HFFc6 (cell line): Measurements from ENCODE around the gene SDC3. TPM values are rescaled to one million over a fixed set of nuclear protein-coding genes. Genes with fewer than 3 reads are reported as not detected.

Experiments used
- DNase-seq: peaks from one replicate; pipeline ENCODE4 v3.0.0-alpha.2; 2018
- H3K27ac Mint-ChIP-seq: 2 replicates; pipeline ENCODE4 v1.8.0; 2020; ENCODE audit warnings: mild to moderate bottlenecking, mixed read lengths
- H3K27me3 Mint-ChIP-seq: 2 replicates; pipeline ENCODE4 v1.8.0; 2021; ENCODE audit warnings: mild to moderate bottlenecking, moderate library complexity, mixed read lengths; ENCODE audit not compliant: insufficient read depth
- H3K36me3 Mint-ChIP-seq: 2 replicates; pipeline ENCODE4 v1.8.0; 2021; ENCODE audit warnings: low read depth, mixed read lengths
- H3K4me1 Mint-ChIP-seq: 2 replicates; pipeline ENCODE4 v1.8.0; 2020; ENCODE audit warnings: low read depth, mixed read lengths
- H3K4me3 Mint-ChIP-seq: 2 replicates; pipeline ENCODE4 v1.8.0; 2020; ENCODE audit warnings: mild to moderate bottlenecking, moderate library complexity, mixed read lengths
- H3K9me3 Mint-ChIP-seq: 2 replicates; pipeline ENCODE4 v1.8.0; 2020; ENCODE audit warnings: mild to moderate bottlenecking, mixed read lengths
- CTCF ChIP-seq: fragments of 200-600 bp; sonication (generic); IDR thresholded peaks from 2 replicates; pipeline ENCODE4 v1.5.0; 2021; ENCODE audit warnings: antibody characterized with exemption, mild to moderate bottlenecking
- total RNA-seq, 6 experiments: library from RNA; stranded (reverse); fragmentation: NEBNext Ultra II Directional; extraction: Animal tissue kit (Norgen Biotek cat#: 25700); gene quantifications; 2 replicates in 1 of 6; 3 replicates in 5 of 6; pipeline ENCODE4 v1.2.3, GENCODE V29; 2021

SDC3 gene
- total RNA-seq, 6 experiments from 2014 or later: 50.9 to 60.5 (median 56.7) TPM

- no peak for TF ChIP-seq CTCF
- no peak for DNase-seq
- Mint-ChIP-seq H3K9me3 (no peaks in the 10 kb centered on the region), H3K4me3 (no peak overlapping the region), H3K27me3 (no peaks in the 10 kb centered on the region; the same call in 1 of the 2 replicates), H3K4me1 (peaks cover 24% of the 10 kb centered on the region), H3K36me3 (no peaks in the 10 kb centered on the region), H3K27ac (no peak overlapping the region)
These were observed 7.1 kb upstream of the SDC3 start for GRCh38 chr1:30915491-30916230.

- no peak for TF ChIP-seq CTCF
- Mint-ChIP-seq H3K36me3 (no peaks in the 10 kb centered on the region), H3K9me3 (no peaks in the 10 kb centered on the region), H3K4me3 (no peak overlapping the region), H3K4me1 (peaks cover 26% of the 10 kb centered on the region), H3K27me3 (no peaks in the 10 kb centered on the region; the same call in 1 of the 2 replicates), H3K27ac (no peak overlapping the region)
- DNase-seq: no peak
These were observed 6.4 kb upstream of the SDC3 start for GRCh38 chr1:30914931-30915330.

- no peaks in the 10 kb centered on the region; the same call in 1 of the 2 replicates for H3K27me3 Mint-ChIP-seq
- no peak overlapping the region for H3K4me3 Mint-ChIP-seq
- DNase-seq: no peak
- no peaks in the 10 kb centered on the region for H3K36me3 Mint-ChIP-seq
- H3K4me1 Mint-ChIP-seq: peaks cover 29% of the 10 kb centered on the region
- TF ChIP-seq CTCF: no peak
- no peak overlapping the region for H3K27ac Mint-ChIP-seq
- H3K9me3 Mint-ChIP-seq: no peaks in the 10 kb centered on the region
These were observed 6.0 kb upstream of the SDC3 start for GRCh38 chr1:30914587-30914922.

GRCh38 chr1:30912913-30913652, 4.5 kb upstream of the SDC3 start:
- no peak overlapping the region for H3K4me3 Mint-ChIP-seq
- no peaks in the 10 kb centered on the region for H3K36me3 Mint-ChIP-seq
- TF ChIP-seq CTCF: no peak
- H3K9me3 Mint-ChIP-seq: no peaks in the 10 kb centered on the region
- H3K4me1 Mint-ChIP-seq: peaks cover 26% of the 10 kb centered on the region
- peak overlapping the region; percentile 25; the same call in 1 of the 2 replicates for H3K27ac Mint-ChIP-seq
- H3K27me3 Mint-ChIP-seq: no peaks in the 10 kb centered on the region; the same call in 1 of the 2 replicates
- DNase-seq: no peak

GRCh38 chr1:30912224-30912623, 3.7 kb upstream of the SDC3 start:
- no peak for DNase-seq
- no peak overlapping the region for H3K4me3 Mint-ChIP-seq
- peaks cover 32% of the 10 kb centered on the region for H3K4me1 Mint-ChIP-seq
- H3K36me3 Mint-ChIP-seq: no peaks in the 10 kb centered on the region
- TF ChIP-seq CTCF: no peak
- H3K27me3 Mint-ChIP-seq: no peaks in the 10 kb centered on the region; the same call in 1 of the 2 replicates
- no peaks in the 10 kb centered on the region for H3K9me3 Mint-ChIP-seq
- no peak overlapping the region for H3K27ac Mint-ChIP-seq
